K562 (cell line): ENCODE data around the gene GPR68. TPM values are rescaled to one million over a fixed set of nuclear protein-coding genes. Genes with fewer than 3 reads are reported as not detected.

ENCODE experiments used
- CREB1 ChIP-seq, 2 experiments: sonication (generic) in 1 of 2; formaldehyde crosslinking in 1 of 2; IDR thresholded peaks; 2 replicates each; pipeline versions ENCODE4 v1.6.1 to v1.8.0; 2012 to 2022; ENCODE audit warnings: inconsistent platforms in 1 of 2, mild to moderate bottlenecking in 1 of 2, missing genetic modification reagents in 1 of 2, moderate library complexity in 1 of 2
- ELF2 ChIP-seq: fragments of 250-450 bp; sonication (Bioruptor Pico); IDR thresholded peaks from 2 replicates; pipeline ENCODE4 v1.5.0; 2021; ENCODE audit warnings: mild to moderate bottlenecking
- GTF2F1 ChIP-seq: IDR thresholded peaks from 2 replicates; pipeline ENCODE4 v1.6.1; 2011; ENCODE audit warnings: low read depth, low read length, improper control_type of control experiment
- MTF1 ChIP-seq: fragments of 250-450 bp; sonication (Bioruptor Pico); IDR thresholded peaks from 2 replicates; pipeline ENCODE4 v1.9.0; 2021; ENCODE audit warnings: moderate library complexity, mild to moderate bottlenecking, inconsistent platforms, borderline replicate concordance
- ZNF12 ChIP-seq: sonication (generic); formaldehyde crosslinking; IDR thresholded peaks from 2 replicates; pipeline ENCODE4 v1.4.0; 2020; ENCODE audit warnings: mild to moderate bottlenecking, missing genetic modification reagents
- ZNF212 ChIP-seq: fragments of 450-650 bp; formaldehyde crosslinking; IDR thresholded peaks from 2 replicates; pipeline ENCODE4 v1.4.0; 2020; ENCODE audit warnings: mild to moderate bottlenecking
- ZNF584 ChIP-seq: fragments of 200-800 bp; sonication (Bioruptor generic); IDR thresholded peaks from 2 replicates; pipeline ENCODE4 v1.6.1; 2016; ENCODE audit warnings: low read depth, mild to moderate bottlenecking, missing genetic modification characterization, missing compliant biosample characterization
- polyA plus RNA-seq, 8 experiments: library from polyadenylated mRNA; depleted of rRNA in 4 of 8; stranded (reverse) in 5 of 8; unstranded in 3 of 8; fragments of >200 nt; fragmentation: Nextera tagmentation in 2 of 8; fragmentation: Illumina TruSeq in 1 of 8; extraction: Ambion mirVana in 2 of 8; extraction: Trizol in 1 of 8; gene quantifications; 2 replicates each; pipeline versions ENCODE4 v1.2.1 to v1.2.3, GENCODE V29; 2011 to 2014; ENCODE audit warnings: inconsistent platforms in 1 of 8, missing spikeins in 1 of 8
- total RNA-seq, 7 experiments: library from RNA; depleted of rRNA in 6 of 7; stranded (reverse); fragments of >200 nt in 6 of 7; fragmentation: Illumina TruSeq in 2 of 7; extraction: Trizol in 2 of 7; gene quantifications; 2 replicates each; pipeline versions ENCODE4 v1.2.1 to v1.2.3, GENCODE V29; 2011 to 2021; ENCODE audit warnings: low replicate concordance in 1 of 7
- TF ChIP-seq, protein P1 (sequence below): IDR thresholded peaks from 3 replicates; pipeline ENCODE4 v1.6.1; 2011; ENCODE audit warnings: borderline replicate concordance, mild to moderate bottlenecking; ENCODE audit not compliant: insufficient read length, insufficient read depth
- TF ChIP-seq, protein P2 (sequence below): fragments of 450-650 bp; IDR thresholded peaks from one replicate; pipeline ENCODE4 v1.6.1; 2018; ENCODE audit warnings: mild to moderate bottlenecking, moderate library complexity; ENCODE audit not compliant: partially characterized antibody
- TF ChIP-seq, protein P3 (sequence below), 2 experiments: fragments of 450-650 bp in 1 of 2; sonication (generic) in 1 of 2; formaldehyde crosslinking in 1 of 2; IDR thresholded peaks in 1 of 2; conservative IDR thresholded peaks in 1 of 2; 2 replicates each; pipeline versions ENCODE4 v1.6.1 to v1.8.1; 2016 to 2023; ENCODE audit warnings: mild to moderate bottlenecking in 2 of 2, moderate library complexity in 2 of 2, inconsistent platforms in 1 of 2, missing genetic modification reagents in 1 of 2
- TF ChIP-seq, protein P4 (sequence below): sonication (generic); formaldehyde crosslinking; IDR thresholded peaks from 2 replicates; pipeline ENCODE4 v1.8.0; 2022; ENCODE audit warnings: mild to moderate bottlenecking, missing genetic modification reagents
- TF ChIP-seq, protein P5 (sequence below), 2 experiments: fragments of 450-650 bp; IDR thresholded peaks; 2 replicates each; pipeline ENCODE4 v1.6.1; 2016
- TF ChIP-seq, protein P6 (sequence below): fragments of 450-650 bp; formaldehyde crosslinking; IDR thresholded peaks from 2 replicates; pipeline ENCODE4 v1.4.0; 2022; ENCODE audit warnings: missing genetic modification characterization

Gene GPR68
- total and polyA plus RNA-seq, 9 of the 15 experiments (the other 6 are each of a cell fraction or from before 2014, with no cell fraction given) = 0.41 to 9.4 (median 3.7) TPM

DNA sequence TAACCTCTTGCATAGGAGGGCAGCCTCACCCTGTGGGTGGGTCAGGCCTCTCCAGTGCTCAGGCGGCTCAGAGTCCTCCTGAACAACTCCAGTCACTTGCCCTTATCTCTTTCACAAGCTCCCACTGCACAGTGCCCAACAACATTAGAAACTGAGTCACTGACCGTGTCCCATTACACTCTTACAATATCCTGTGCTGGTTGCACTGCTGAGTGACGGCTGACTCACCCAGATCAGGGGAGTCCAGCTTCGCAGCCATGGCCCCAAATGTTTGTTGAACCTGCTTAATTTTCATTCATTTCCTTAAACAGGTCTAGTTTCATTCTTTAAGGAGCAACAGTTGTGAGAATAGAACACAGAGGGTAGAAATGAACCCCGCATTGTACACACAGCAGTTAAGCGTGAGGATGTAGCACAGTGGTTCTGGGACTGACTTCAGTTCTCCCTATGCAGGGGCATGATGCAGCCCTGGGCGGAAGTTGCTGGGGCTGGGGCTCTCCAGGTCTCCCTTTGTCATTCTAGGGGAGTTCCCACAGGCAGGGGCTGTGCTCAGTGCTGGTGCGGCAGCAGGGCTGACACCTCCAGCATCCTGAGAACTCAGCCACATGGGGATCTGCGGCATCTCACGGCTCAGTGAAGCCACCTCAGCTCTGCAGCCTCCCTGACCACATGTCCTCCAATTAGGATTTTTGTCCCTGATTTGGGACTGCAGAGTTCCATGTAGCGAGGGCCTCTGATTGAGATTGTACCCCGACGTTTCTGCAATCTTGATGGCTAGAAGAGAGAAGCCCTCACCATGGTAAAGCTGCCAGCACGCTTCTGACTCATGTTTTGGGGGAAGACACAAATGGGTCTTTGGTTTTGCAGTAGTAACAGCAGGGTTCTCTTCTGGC lies 16.1 kb downstream of the GPR68 start (continued):
- TF ChIP-seq, protein P1, sequence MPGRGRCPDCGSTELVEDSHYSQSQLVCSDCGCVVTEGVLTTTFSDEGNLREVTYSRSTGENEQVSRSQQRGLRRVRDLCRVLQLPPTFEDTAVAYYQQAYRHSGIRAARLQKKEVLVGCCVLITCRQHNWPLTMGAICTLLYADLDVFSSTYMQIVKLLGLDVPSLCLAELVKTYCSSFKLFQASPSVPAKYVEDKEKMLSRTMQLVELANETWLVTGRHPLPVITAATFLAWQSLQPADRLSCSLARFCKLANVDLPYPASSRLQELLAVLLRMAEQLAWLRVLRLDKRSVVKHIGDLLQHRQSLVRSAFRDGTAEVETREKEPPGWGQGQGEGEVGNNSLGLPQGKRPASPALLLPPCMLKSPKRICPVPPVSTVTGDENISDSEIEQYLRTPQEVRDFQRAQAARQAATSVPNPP = no peak
- TF ChIP-seq, protein P2, sequence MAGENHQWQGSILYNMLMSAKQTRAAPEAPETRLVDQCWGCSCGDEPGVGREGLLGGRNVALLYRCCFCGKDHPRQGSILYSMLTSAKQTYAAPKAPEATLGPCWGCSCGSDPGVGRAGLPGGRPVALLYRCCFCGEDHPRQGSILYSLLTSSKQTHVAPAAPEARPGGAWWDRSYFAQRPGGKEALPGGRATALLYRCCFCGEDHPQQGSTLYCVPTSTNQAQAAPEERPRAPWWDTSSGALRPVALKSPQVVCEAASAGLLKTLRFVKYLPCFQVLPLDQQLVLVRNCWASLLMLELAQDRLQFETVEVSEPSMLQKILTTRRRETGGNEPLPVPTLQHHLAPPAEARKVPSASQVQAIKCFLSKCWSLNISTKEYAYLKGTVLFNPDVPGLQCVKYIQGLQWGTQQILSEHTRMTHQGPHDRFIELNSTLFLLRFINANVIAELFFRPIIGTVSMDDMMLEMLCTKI = no peak
- TF ChIP-seq ZNF212 (no peak), ZNF584 (0 out of 2 replicates have a peak, but pooled peaks have one; percentile 30), GTF2F1 (no peak), ZNF12 (CRISPR knock-in tag) (no peak), MTF1 (CRISPR knock-in tag) (no peak), CREB1 (IDR thresholded peaks at IDR 0.05) (no peak), CREB1 (CRISPR knock-in tag; IDR thresholded peaks at IDR 0.05) (no peak), ELF2 (CRISPR knock-in tag) (no peak)
- TF ChIP-seq, protein P3, sequence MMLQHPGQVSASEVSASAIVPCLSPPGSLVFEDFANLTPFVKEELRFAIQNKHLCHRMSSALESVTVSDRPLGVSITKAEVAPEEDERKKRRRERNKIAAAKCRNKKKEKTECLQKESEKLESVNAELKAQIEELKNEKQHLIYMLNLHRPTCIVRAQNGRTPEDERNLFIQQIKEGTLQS (IDR thresholded peaks at IDR 0.05) = peak; percentile 64
- TF ChIP-seq, protein P3 (CRISPR knock-in tag; conservative IDR thresholded peaks at IDR 0.05) = no peak
- TF ChIP-seq, protein P4, sequence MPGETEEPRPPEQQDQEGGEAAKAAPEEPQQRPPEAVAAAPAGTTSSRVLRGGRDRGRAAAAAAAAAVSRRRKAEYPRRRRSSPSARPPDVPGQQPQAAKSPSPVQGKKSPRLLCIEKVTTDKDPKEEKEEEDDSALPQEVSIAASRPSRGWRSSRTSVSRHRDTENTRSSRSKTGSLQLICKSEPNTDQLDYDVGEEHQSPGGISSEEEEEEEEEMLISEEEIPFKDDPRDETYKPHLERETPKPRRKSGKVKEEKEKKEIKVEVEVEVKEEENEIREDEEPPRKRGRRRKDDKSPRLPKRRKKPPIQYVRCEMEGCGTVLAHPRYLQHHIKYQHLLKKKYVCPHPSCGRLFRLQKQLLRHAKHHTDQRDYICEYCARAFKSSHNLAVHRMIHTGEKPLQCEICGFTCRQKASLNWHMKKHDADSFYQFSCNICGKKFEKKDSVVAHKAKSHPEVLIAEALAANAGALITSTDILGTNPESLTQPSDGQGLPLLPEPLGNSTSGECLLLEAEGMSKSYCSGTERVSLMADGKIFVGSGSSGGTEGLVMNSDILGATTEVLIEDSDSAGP = no peak
- TF ChIP-seq, protein P5, sequence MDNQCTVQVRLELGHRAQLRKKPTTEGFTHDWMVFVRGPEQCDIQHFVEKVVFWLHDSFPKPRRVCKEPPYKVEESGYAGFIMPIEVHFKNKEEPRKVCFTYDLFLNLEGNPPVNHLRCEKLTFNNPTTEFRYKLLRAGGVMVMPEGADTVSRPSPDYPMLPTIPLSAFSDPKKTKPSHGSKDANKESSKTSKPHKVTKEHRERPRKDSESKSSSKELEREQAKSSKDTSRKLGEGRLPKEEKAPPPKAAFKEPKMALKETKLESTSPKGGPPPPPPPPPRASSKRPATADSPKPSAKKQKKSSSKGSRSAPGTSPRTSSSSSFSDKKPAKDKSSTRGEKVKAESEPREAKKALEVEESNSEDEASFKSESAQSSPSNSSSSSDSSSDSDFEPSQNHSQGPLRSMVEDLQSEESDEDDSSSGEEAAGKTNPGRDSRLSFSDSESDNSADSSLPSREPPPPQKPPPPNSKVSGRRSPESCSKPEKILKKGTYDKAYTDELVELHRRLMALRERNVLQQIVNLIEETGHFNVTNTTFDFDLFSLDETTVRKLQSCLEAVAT (IDR thresholded peaks at IDR 0.05) = no peak
- TF ChIP-seq, protein P6, sequence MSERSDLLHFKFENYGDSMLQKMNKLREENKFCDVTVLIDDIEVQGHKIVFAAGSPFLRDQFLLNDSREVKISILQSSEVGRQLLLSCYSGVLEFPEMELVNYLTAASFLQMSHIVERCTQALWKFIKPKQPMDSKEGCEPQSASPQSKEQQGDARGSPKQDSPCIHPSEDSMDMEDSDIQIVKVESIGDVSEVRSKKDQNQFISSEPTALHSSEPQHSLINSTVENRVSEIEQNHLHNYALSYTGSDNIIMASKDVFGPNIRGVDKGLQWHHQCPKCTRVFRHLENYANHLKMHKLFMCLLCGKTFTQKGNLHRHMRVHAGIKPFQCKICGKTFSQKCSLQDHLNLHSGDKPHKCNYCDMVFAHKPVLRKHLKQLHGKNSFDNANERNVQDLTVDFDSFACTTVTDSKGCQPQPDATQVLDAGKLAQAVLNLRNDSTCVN = no peak
